Fibroblast of the aortic adventitia (primary cell): ENCODE data around the gene DEDD2. TPM values are rescaled to one million over a fixed set of nuclear protein-coding genes. Genes with fewer than 3 reads are reported as not detected.
A peak's percentile ranks its signal among the peaks of the same experiment; 100 is the strongest.

Experiments used
- DNase-seq: peaks from one replicate; pipeline ENCODE4 v3.0.0-alpha.2; 2010; ENCODE audit warnings: low read depth
- H3K4me3 ChIP-seq: 2 replicates; pipeline ENCODE4 v1.5.1; 2011; ENCODE audit warnings: low read depth, mild to moderate bottlenecking, control low read depth, low read length, moderate library complexity
- total RNA-seq: library from RNA; depleted of rRNA; stranded (reverse); fragments of >200 nt; gene quantifications from 2 replicates; pipeline ENCODE4 v1.2.3, GENCODE V29; 2012; ENCODE audit warnings: low replicate concordance
- TF ChIP-seq, protein P1 (sequence below): IDR thresholded peaks from 2 replicates; pipeline ENCODE4 v1.5.1; 2011; ENCODE audit warnings: mild to moderate bottlenecking, low read length, control low read depth, inconsistent platforms; ENCODE audit not compliant: insufficient read depth

DEDD2 gene
- total RNA-seq, 1 donor: 11.1 TPM

GRCh38 chr19:42188665-42189064, 28.8 kb downstream of the DEDD2 start:
- DNase-seq: no peak
- H3K4me3 ChIP-seq: no peak overlapping the region
- TF ChIP-seq, protein P1, sequence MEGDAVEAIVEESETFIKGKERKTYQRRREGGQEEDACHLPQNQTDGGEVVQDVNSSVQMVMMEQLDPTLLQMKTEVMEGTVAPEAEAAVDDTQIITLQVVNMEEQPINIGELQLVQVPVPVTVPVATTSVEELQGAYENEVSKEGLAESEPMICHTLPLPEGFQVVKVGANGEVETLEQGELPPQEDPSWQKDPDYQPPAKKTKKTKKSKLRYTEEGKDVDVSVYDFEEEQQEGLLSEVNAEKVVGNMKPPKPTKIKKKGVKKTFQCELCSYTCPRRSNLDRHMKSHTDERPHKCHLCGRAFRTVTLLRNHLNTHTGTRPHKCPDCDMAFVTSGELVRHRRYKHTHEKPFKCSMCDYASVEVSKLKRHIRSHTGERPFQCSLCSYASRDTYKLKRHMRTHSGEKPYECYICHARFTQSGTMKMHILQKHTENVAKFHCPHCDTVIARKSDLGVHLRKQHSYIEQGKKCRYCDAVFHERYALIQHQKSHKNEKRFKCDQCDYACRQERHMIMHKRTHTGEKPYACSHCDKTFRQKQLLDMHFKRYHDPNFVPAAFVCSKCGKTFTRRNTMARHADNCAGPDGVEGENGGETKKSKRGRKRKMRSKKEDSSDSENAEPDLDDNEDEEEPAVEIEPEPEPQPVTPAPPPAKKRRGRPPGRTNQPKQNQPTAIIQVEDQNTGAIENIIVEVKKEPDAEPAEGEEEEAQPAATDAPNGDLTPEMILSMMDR: no peak

DNA sequence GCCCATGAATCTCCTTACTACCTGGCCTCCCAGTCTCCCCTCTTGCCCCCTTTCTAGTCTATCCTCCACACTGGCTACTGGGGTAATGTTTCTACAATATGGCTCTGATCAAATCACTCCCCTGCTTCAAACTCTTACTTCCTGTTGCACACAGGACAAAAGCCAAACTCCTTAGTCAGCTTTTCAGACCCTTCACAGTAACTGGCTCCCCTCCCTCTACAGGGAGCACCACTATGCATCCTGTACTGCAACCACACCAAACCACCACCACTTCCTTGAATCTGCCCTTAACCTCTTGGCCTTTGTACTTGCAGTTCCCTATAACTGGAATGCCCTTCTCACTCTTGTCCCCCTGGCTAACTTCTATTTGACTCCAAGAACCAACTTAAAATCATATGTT, 32.2 kb downstream of the DEDD2 start:
- peak; percentile 53 for DNase-seq
- TF ChIP-seq, protein P1: no peak
- no peak overlapping the region for H3K4me3 ChIP-seq

DNA sequence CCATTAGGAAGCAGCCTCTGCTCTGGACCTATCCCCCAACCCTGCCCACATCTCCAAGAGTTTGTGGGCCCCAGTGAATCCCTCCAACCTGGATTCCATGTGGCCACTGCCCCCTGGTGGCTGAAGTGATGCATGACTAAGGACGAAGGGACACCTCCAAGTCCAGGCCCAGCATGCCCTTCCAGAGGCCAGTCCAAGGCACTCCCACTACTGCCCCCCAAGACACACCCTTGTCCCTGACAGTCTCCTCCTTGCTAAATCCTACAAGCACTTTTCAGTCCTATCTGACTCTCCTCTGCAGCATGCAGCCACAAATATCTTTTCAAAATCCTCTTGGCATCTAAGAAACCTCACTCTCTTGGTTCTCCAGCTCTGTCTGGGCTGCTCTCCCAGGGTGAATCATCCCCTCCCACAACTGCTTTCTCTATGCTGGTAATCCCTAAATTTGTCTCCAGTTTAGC, 33.0 kb downstream of the DEDD2 start:
- no peak overlapping the region for H3K4me3 ChIP-seq
- TF ChIP-seq, protein P1: peak; percentile 93
- DNase-seq: peak; percentile 95

DNA sequence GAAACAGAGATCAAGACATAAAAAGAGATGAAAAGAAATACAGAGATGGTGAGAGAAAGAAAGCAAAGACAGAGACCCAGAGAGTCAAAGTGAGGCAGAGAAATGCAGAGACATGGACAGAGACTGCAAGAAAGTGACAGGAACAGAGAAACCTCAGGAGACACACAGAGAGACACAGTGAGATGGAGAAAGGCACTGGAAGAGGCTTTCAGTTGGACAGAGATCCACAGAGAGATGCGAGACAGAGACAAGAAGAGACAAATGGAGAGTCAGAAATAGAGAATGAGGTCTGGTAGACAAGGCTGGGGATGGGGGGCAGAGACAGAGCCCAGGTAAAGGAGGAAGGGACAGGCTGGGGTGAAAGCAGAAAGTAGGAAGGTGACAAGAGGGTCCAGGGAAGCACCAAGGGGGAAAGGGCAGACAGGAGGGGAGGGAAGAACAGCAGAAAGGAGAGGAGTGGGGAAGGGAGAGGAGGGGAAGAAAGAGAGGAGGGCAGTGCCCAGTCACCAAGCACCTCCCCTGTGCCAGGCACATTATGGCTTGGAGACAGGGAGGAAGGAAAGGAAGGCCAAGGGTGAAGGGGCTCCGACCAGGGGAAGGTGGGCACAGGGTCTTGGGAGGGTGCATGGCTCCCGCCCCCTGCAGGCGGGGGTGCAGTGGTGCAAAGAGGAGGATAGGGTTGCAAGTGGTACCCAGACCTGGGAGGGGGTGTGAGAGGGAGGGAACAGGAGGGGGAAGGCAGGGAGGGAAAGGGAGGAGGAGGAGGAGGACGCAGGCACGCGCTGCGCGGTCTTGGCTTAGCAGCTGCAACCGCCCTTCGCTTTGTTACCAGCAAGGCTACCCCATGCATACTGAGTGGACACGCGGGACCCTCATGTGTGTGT, 38.4 kb downstream of the DEDD2 start:
- DNase-seq: no peak
- no peak overlapping the region for H3K4me3 ChIP-seq
- TF ChIP-seq, protein P1: peak; percentile 39

- no peak for DNase-seq
- TF ChIP-seq, protein P1: no peak
- H3K4me3 ChIP-seq: no peak overlapping the region
Measured at GRCh38 chr19:42177686-42178019, 39.8 kb downstream of the DEDD2 start.

DNA sequence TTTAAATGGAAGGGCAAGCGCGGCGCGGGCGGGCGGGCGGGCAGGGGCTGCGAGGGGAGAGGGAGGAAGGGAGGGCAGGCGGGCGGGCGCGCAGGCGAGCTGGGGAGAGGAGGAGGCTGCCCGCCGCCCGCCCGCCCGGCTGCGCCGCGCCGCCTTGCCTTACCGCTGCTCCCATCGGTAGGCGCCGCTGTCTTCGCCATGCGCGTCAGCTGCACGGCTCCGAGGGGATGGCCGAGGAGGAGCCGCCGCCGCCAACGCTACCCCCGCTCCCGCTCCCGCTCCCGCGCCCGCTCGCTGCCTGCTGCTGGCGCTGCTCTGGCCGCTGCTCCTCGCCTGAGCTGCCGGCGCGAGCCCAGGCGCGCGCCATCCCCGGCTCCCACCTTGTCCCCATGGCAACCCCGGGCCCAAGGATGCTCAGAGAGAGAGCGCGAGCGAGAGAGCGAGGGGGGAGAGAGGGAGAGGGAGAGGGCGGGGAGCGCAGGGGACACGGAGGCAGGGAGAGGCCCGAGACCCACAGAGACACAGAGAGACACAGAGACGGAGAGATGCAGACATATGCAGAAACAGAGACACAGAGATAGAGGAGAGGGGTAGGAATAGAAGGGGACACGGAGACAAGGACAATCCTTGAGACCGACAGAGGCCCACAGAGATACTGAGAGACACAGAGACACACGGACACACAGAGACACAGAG, 40.3 kb downstream of the DEDD2 start:
- TF ChIP-seq, protein P1: peak; percentile 52
- peak; percentile 58 for DNase-seq
- H3K4me3 ChIP-seq: peak overlapping the region; percentile 64
